Hematopoietic multipotent progenitor cell treated with erythropoietin and hydrocortisone succinate and interleukin-3 and kit ligand, for 17 days (in vitro differentiated cells): ENCODE measurements around the gene A2M.

ENCODE experiments used
- DNase-seq: peaks from one replicate; pipeline ENCODE4 v3.0.0-alpha.2; 2015; ENCODE audit warnings: low spot score

Gene A2M

GRCh38 chr12:9122091-9122609 is 6.4 kb upstream of the A2M start:
- DNase-seq = no peak

DNA sequence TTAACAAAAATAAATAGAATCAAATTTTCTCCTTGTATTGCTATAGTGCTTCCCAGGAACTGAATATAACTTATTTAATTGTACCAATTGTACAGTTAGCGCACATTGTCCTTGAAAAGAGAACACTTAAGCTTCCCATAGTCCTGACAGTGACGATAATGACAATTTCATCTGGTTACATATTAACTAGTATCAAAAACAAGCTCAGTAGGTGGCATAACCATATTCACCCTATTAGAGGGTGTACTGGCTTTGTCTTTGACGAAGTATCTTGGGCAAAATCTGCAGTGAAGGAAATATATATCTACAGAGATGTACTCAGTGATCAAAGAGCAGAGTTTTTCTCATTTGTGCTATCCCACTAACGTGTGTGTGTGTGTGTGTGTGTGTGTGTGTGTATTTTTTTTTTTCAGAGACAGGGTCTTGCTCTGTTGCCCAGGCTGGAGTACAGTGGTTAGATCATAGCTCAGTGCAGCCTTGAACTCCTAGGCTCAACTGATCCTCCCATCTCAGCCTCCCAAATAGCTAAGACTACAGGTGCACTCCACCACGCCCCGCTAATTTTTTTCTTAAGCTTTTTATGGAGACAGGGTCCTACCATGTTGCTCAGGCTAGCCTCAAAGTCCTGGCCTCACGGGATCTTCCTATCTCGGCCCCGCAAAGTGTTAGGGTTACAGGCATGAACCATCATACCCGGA is 4.9 kb upstream of the A2M start:
- no peak for DNase-seq

DNA sequence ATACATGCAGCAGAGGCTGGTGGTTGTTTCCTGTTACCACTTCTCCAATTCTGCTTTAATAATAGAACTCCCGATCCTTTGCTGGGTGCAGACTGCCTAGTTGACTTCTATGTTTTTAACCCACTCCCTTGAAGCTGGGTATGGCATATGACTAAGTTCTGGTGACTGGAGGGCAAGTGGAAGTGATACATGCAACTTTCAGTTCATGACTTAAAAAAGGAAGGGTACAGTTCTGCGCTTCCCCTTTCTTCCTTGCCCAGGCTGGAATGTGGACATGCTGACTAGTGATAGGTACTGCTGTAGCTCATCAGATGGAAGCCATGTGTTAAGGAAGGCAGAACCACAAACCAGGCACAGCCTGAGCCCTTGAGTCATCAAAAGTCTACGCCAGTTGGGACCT is 2.4 kb upstream of the A2M start:
- no peak for DNase-seq

- DNase-seq = no peak
These were observed 773 bp downstream of the A2M start for GRCh38 chr12:9114946-9115345.

DNA sequence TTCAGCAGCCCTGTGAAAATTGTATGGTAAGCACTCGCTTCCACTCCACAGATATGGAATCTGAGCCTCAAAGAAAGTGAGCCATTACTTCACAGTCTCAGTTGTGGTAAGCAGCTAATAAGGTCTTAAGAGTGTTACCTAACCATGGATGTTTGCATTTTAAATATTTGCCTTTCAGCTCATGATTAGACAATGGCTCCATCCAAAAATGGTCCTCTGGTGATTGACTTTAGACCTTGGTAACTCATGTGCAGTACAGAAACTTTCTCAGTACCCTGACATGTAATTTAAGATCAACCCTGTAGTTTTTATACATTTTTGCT is 1.8 kb downstream of the A2M start:
- DNase-seq = no peak

DNA sequence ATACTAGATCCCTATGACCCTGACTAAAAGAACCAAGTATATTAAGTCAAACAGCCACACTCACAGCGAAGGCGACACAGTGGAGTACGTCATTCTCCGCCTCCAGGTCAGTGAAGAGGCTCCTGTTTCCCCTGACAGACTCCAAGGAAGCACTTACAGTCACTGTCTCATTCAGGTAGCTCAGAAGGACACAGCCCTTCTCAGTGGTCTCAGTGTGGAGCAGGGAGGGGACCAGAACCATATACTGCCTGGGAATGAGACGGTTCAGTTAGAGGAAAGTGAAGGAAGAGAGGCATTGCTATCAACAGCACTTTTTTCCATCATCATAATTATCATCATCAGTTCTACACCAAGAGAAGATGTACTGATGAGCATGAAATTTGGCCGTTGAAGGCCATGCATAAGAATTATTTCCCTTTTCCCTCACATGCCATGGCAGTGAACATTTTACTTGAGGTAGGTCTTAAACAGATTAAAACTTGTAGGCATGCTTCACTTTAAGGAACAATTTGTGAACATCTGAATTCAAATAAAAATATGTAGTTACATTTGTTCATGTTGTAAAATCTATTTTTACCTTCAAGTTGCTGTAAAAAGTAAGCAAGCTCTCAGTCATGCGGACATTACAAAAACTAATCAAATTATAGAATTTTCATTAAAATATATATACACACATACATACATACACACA is 2.3 kb downstream of the A2M start:
- no peak for DNase-seq

DNA sequence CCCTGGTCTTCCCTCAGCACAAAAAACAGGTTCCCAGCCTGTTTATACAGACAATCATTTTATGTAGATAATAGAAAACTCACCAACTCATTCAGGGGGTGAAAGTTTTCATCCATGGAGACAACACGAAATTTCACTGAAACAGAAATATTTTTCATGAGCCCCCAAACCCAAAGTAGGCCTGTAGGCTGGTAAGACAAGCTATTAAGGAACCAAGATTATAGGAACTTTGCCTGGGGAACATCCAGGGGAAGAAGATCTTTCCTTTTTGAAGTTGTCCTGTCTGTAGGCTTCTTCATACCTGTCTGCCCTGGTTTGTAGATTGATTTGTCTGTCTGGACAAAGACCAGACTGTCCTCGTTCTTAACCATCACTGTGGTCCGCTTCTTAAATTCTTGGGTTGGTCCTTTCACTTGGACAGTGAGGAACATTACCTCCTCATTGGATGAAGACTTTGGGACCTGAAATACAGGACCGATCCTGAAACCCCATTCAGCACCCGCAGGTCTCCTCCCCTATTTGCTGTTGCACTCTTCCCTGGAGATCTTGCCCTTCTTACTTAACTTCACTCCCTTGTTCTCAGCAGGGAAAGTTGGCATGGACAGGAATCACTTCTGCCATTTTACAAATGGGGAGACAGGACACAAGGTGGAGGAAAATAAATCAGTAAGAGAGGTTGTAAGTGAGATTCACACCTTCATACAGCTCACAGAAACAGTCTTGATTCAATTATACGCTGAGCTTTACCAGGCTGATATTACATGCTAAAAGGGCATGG is 3.5 kb downstream of the A2M start:
- no peak for DNase-seq

- no peak for DNase-seq
These were observed 4.2 kb downstream of the A2M start for GRCh38 chr12:9111525-9111924.

DNA sequence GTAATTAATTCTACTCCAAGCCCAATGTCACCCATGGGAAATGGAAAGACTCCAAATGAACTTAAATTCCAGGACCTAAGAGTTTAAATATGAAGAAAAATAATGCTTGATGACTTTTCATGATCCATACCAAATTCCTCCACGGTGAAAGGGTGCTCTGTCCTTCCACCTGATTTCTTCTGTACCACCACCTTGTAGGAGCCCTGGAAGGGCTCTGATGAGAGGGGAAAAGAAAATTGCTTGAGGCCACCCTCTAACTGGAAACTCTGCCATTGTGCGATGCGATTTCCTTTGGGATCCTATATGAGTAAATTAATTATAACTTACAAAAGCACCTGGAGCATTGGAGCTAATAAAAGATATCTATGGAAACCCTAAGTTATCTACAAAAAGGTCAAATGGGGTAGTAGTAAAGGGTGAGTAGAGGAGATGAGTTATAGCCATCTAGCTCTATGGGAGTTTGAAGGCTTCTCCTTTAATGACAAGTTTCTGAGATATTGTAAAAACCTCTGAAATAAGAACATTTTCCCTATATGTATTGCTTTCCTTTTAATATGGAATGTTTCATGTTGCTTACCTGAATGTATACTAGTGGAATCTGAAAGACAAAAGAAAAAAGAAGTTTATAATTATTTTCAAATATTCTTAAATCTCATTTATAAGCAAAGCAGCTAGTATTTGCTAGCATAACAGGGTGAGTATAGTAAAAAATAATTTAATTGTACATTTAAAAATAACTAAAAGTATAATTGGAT is 5.8 kb downstream of the A2M start:
- no peak for DNase-seq

DNA sequence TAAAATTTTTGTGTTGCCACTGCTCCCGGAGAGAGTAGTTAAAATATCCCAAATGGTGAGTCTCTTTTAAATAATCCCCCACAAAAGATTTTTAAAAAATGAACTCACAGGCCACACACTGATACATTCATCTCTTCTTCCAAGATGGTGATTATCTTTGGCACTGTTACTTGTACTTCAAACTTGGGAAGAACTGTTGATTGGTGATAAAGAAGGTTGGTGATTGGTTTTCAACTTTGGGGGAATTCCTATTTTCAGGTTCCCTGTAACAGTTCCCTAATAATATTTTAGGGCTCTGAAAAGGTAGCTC is 6.6 kb downstream of the A2M start:
- no peak for DNase-seq

- no peak for DNase-seq
These were observed 7.1 kb downstream of the A2M start for GRCh38 chr12:9108504-9109212.

DNA sequence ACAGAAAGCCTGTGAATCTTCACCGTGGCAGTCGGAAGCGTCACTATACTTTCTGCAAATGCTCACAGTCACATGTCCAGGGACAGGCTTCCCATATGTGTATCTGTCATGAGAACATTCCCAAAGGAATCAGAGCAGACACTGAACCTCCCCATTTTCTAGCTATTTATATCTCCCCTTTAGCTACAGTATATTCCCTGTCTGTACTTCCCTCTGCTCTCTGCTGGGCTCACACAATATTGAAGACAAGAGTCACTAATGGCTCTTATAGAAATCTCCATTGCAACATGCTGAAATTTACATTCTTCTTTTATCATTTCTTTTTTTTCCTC is 8.2 kb downstream of the A2M start:
- no peak for DNase-seq

DNA sequence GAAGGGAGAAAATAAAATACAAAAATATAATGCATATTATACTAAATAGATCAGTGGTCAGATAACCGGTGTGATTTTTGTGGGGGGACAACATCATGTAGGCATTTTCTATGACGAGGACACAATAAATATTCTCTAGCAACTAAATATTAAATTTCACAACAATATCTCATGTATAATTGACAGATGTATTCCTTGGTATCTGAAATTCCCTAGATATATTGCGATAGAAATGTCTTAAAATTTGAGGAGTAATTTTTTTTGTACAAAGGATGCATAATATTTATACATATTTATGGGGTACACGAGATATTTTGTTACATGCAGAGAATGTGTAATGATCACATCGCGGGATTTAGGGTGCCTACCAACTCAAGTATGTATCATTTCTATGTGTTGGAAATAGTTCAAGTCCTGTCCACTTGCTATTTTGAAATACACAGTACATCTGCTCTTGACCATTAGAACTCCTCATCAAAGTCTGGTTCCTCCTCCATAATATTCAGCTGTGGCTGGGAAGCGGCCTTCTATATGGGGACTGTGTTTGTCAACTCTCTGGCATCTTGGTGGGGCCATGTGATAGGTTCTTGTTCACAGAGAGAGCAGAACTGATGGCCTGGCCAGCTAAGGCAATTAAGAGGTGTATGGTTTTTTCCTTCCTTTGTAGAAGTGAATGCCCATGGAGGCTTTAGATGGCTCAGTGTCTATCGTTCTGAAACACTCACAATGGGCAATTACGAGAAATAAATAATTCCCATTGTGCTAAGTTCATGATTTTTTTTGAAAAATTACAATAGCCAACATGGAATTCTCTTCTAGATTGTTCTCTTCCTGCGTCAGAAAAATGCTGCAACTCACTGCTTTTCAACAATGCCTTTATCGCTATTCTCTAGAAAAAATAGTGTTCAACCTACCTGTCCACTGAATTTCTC is 8.8 kb downstream of the A2M start:
- DNase-seq = no peak

- DNase-seq = no peak
These were observed 9.7 kb downstream of the A2M start for GRCh38 chr12:9106067-9106466.

DNA sequence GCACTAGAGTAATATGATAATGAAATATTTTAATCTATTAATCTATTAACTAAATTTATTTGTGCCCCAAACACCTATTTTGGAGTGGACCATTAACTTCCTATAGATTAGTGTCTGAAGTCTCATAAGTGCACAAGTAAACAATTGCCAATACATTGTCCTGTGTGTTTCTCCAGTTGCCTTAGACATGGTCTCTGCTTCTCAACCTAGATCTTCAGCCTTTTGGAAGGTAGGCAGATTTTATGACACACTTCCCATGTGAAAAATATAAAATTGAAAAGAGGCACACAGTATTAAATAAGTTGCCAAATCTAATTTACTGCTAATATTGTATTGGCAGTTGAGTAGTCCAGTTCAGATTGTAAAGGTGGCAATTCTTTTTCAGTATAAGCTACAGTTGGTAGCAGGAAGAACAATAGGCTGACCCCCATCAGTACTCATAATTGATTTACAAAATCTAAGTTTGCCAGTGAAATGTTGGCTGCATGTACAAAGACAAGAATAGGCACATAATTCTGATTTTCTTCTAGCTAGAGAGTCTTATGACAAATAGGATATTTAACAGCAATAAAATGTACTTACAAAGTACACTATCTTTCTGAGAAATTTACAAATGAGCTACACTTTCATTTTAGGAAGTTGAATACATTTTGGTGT is 10.8 kb downstream of the A2M start:
- no peak for DNase-seq

- no peak for DNase-seq
These were observed 11.6 kb downstream of the A2M start for GRCh38 chr12:9104087-9104486.

GRCh38 chr12:9103050-9103849 is 12.5 kb downstream of the A2M start:
- DNase-seq = no peak

- no peak for DNase-seq
These were observed 14.6 kb downstream of the A2M start for GRCh38 chr12:9101018-9101687.
